CD4-positive, alpha-beta T cell treated with Interleukin-15 for 1 hour (primary cell): ENCODE data around the gene PSIP1.
"Not testable (repeated sequence)": the region's sequence is repeated elsewhere in the genome, so short reads cannot be mapped to it uniquely, and the experiment has no call there.

ENCODE experiments used
- DNase-seq: peaks from one replicate; pipeline ENCODE4 v3.0.0-alpha.2; 2020

Gene PSIP1

GRCh38 chr9:15501179-15501578 lies 9.6 kb downstream of the PSIP1 start:
- DNase-seq = no peak

GRCh38 chr9:15499139-15499538 lies 11.6 kb downstream of the PSIP1 start:
- DNase-seq = no peak

GRCh38 chr9:15498246-15498995 lies 12.3 kb downstream of the PSIP1 start:
- DNase-seq = no peak

GRCh38 chr9:15492485-15493150 lies 18.2 kb downstream of the PSIP1 start:
- no peak for DNase-seq

GRCh38 chr9:15491950-15492349 lies 18.8 kb downstream of the PSIP1 start:
- DNase-seq = no peak

GRCh38 chr9:15485836-15486666 lies 24.7 kb downstream of the PSIP1 start:
- no peak for DNase-seq

GRCh38 chr9:15484802-15485201 lies 26.0 kb downstream of the PSIP1 start:
- no peak for DNase-seq

- DNase-seq = no peak
Observed at GRCh38 chr9:15482146-15482545, 28.6 kb downstream of the PSIP1 start.

GRCh38 chr9:15480028-15480427 lies 30.7 kb downstream of the PSIP1 start:
- DNase-seq = no peak

GRCh38 chr9:15475923-15476536 lies 34.7 kb downstream of the PSIP1 start:
- DNase-seq = no peak

GRCh38 chr9:15469862-15470261 lies 40.9 kb downstream of the PSIP1 start:
- DNase-seq = no peak

- no peak for DNase-seq
Observed at GRCh38 chr9:15469406-15469805, 41.4 kb downstream of the PSIP1 start.

GRCh38 chr9:15468145-15468544 lies 42.6 kb downstream of the PSIP1 start:
- DNase-seq = no peak

GRCh38 chr9:15461601-15462000 lies 49.2 kb downstream of the PSIP1 start:
- DNase-seq = no peak

- no peak for DNase-seq
Observed at GRCh38 chr9:15461056-15461455, 49.7 kb downstream of the PSIP1 start.

GRCh38 chr9:15453956-15454355 lies 56.8 kb downstream of the PSIP1 start:
- no peak for DNase-seq

GRCh38 chr9:15444141-15444540 lies 66.6 kb downstream of the PSIP1 start:
- DNase-seq = no peak

- DNase-seq = not testable (repeated sequence)
Observed at GRCh38 chr9:15442264-15442663, 68.5 kb downstream of the PSIP1 start.

- not testable (repeated sequence) for DNase-seq
Observed at GRCh38 chr9:15441841-15442240, 68.9 kb downstream of the PSIP1 start.

- DNase-seq = no peak
Observed at GRCh38 chr9:15438891-15439290, 71.9 kb downstream of the PSIP1 start.

GRCh38 chr9:15433661-15434060 lies 77.1 kb downstream of the PSIP1 start:
- no peak for DNase-seq

GRCh38 chr9:15433191-15433590 lies 77.6 kb downstream of the PSIP1 start:
- no peak for DNase-seq
